Glomerular endothelial cell (primary cell): ENCODE measurements around the gene IGF2BP3. TPM values are rescaled to one million over a fixed set of nuclear protein-coding genes. Genes with fewer than 3 reads are reported as not detected.
A peak's percentile ranks its signal among the peaks of the same experiment; 100 is the strongest.

ENCODE experiments used
- DNase-seq: peaks from one replicate; pipeline ENCODE4 v3.0.0-alpha.2; 2011; ENCODE audit warnings: low read depth, low spot score; ENCODE audit errors: extremely low read depth
- total RNA-seq: library from RNA; depleted of rRNA; stranded (reverse); fragments of >200 nt; gene quantifications from 2 replicates; pipeline ENCODE4 v1.2.3, GENCODE V29; 2015

IGF2BP3 gene
- total RNA-seq, 1 donor from 2014 or later, result 89.8 TPM

DNA sequence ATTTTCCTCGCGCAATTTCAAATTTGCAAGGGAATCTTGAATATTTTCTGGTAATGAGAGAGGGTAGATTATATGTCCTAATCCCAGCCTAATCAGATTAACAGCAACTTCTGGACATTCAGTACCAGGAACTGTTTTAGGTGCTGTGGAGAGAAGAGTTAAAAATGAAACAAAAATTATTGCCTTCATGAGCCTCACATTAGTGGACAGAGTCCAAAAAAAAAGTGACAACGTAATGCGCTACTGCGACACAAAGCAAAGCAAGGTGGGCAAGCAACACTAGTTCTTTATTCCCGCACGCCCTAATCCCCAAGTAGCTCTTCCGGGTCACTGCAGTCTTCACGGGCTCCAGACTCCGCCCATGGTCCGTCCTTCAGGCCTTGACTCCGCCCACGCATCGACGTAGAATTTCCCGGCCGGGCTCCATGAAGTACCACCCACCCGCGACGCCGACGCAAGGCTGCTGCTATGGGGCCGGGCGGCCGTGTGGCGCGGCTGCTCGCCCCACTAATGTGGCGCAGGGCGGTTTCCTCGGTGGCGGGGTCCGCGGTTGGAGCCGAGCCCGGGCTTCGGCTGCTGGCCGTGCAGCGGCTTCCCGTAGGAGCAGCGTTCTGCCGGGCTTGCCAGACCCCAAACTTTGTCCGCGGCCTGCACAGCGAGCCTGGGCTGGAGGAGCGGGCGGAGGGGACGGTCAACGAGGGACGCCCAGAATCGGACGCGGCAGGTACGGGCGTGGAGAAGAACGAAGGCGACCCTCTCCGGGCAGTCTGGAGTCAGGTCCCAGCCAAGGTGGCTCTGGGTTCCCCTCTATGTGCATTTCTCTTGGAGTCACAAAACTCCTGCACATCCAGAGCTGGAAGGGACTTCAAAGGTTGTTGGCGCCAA is 171.2 kb downstream of the IGF2BP3 start, which contains the start of gene MALSU1:
Gene MALSU1, plus strand, starts transcription at position 455 of the 885 bp plus-strand sequence. Its CDS starts 14 bp downstream, at position 469.
- DNase-seq, result peak; percentile 79

- no peak for DNase-seq
Measured at GRCh38 chr7:23298141-23298881, 172.0 kb downstream of the IGF2BP3 start.

DNA sequence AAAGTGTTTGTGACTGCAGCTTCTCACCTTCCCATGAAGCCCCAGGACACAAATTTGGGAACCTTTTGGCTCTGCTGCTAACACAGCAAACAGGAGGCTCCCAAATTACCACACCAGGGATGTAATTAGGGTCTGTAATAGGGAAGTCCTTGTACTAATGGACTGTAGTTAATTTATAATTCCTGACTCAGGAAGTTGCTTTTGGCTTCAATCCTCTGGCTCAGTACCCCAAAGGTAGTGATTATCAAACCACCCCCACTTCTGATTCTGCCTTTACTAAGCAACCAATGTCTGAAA is 174.9 kb downstream of the IGF2BP3 start:
- no peak for DNase-seq

GRCh38 chr7:23294549-23295400 is 175.5 kb downstream of the IGF2BP3 start:
- DNase-seq, result no peak

DNA sequence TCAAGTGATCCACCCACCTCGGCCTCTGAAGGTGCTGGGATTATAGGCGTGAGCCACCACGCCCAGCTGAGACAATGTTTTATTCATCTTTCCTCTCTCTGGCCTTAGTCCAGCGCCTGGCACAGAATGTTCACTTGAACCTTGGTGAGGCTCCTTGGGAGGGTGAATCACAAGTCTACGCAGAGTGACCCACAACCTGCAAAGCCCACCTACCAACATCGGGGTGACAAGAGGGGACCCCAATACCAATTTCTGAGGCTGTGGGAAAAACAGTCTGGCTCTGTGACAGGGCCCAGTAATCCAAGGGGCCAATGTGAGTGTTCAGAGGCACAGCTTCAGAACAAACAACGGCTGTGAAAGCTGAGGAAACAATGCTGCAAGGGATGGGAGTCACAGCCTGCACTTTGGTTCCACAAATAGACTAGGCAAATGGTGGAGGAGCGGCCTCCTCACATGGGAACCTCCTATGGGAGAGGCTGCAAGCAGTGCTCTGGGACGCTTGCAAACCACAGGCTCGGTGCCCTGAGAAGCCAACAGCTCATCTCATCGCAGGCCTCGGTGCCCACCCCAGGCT is 176.7 kb downstream of the IGF2BP3 start:
- no peak for DNase-seq

DNA sequence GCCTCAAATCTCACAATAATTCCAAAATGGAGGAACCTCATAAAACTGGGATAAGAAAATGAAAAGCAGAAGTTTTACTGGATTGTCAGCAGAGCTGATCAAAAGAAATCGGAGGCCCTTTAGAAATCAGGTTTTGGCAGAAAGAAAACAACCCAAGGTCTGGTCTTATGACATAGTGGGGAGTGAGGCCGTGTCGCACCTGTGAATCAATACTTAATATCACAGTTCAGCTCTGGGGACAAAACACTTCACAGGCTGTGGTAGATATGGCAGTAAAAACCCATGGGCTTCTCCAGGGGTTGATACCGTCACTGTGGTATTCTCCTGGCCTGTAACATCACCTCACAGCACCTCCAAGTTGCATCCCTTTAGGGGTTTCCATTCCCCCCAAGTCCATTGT is 177.7 kb downstream of the IGF2BP3 start:
- no peak for DNase-seq

DNA sequence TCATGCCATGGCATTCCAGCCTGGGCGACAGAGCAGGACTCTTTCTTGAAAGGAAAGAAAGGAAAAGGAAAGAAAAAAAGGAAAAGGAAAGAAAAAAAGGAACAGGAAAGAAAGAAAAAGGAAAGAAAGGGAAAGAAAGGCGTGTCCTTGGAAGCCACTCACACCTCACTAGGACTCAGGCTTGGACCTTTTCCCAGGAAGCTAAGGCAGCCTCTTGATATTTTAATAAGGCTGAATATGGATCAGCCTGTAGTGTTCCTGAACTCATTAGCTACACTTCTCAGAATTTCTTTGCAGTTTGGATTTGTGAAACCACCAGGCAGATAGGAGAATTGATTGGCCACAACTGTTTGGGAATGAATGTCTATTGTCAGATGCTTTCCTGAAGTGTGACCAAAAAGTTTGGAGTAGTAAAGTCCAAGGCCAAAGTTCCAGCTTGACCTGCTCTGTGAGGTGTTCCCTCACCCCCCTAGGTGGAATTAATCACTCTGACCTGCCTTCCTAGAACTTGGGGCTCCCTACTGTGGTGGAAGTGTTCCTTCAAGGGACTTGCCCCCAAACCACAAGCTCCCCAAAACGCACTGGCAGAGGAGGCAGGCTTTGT is 178.2 kb downstream of the IGF2BP3 start:
- no peak for DNase-seq

- no peak for DNase-seq
Measured at GRCh38 chr7:23290993-23291392, 179.3 kb downstream of the IGF2BP3 start.

GRCh38 chr7:23287612-23288011 is 182.7 kb downstream of the IGF2BP3 start:
- no peak for DNase-seq

- DNase-seq, result no peak
Measured at GRCh38 chr7:23285657-23286646, 184.3 kb downstream of the IGF2BP3 start.

GRCh38 chr7:23284871-23285270 is 185.4 kb downstream of the IGF2BP3 start:
- DNase-seq, result no peak

- DNase-seq, result no peak
Measured at GRCh38 chr7:23283086-23283485, 187.2 kb downstream of the IGF2BP3 start.

- DNase-seq, result no peak
Measured at GRCh38 chr7:23279819-23280525, 190.3 kb downstream of the IGF2BP3 start.

GRCh38 chr7:23277359-23277989 is 192.8 kb downstream of the IGF2BP3 start:
- DNase-seq, result peak; percentile 52

- DNase-seq, result no peak
Measured at GRCh38 chr7:23276947-23277346, 193.3 kb downstream of the IGF2BP3 start.

DNA sequence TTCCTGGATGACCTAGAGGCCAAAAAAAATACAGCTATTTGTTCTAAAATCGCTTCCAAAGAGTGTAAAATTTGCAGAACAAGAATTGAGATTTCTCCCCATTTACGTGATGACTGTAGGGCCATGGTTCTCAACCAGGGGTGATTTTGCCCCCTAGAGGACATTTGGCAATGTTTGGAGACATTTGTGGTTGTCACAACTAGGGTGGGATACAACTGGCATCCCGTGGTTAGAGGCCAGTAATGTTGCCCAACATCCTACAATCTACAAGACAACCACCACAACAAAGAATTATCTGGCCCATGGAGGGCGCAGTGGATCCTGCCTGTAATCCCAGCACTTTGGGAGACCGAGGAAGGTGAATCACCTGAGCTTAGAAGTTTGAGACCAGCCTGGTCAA is 193.9 kb downstream of the IGF2BP3 start:
- DNase-seq, result no peak

GRCh38 chr7:23275912-23276311 is 194.4 kb downstream of the IGF2BP3 start:
- no peak for DNase-seq

DNA sequence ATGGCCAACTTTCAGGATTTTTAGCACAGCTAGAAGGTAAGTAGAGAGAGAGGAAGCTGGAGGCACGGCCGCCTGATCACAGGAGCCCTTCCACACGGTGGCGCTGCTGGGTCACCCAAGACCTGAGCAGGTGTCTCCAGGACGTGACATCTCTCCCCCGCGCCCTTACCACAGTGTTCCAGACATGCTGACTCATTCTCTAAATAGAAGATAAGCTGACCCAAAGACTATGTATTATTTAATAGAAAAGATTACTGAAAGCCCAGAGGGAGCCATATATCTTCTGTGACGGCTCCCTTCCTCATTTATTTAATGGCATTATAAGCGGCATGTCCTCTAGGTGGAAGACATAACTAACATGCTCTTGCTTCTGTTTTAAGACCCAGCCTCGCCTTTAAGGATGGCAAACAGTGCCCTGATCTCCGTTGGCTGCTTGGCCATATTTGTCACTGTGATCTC is 197.1 kb downstream of the IGF2BP3 start:
- DNase-seq, result peak; percentile 72
